T-helper 2 cell treated with Interferon-gamma antibody and Interleukin-4, amounts not matched to agents 5 μg/mL and 100 μg/mL, for 36 hours (primary cell): ENCODE data around the gene RIPPLY3.
"Not testable (repeated sequence)": the region's sequence is repeated elsewhere in the genome, so short reads cannot be mapped to it uniquely, and the experiment has no call there.

Source experiments
- DNase-seq: peaks from one replicate; pipeline ENCODE4 v3.0.0; 2021; ENCODE audit warnings: low spot score
- H3K27ac Mint-ChIP-seq: one replicate; pipeline ENCODE4 v1.8.0; 2021; ENCODE audit warnings: mild to moderate bottlenecking, mixed read lengths
- H3K27me3 Mint-ChIP-seq: one replicate; pipeline ENCODE4 v1.8.0; 2021; ENCODE audit warnings: low read depth, mixed read lengths
- H3K36me3 Mint-ChIP-seq: one replicate; pipeline ENCODE4 v1.8.0; 2021; ENCODE audit warnings: low read depth, mixed read lengths
- H3K4me1 Mint-ChIP-seq: one replicate; pipeline ENCODE4 v1.8.0; 2021; ENCODE audit warnings: low read depth, mixed read lengths
- H3K4me3 Mint-ChIP-seq: one replicate; pipeline ENCODE4 v1.8.0; 2022; ENCODE audit warnings: mild to moderate bottlenecking, moderate library complexity, mixed read lengths
- H3K9me3 Mint-ChIP-seq: one replicate; pipeline ENCODE4 v1.8.0; 2021; ENCODE audit warnings: mixed read lengths

The RIPPLY3 gene

GRCh38 chr21:37049741-37050140, 43.2 kb downstream of the RIPPLY3 start:
- not testable (repeated sequence) for DNase-seq, H3K27ac Mint-ChIP-seq, H3K9me3 Mint-ChIP-seq, H3K4me3 Mint-ChIP-seq, H3K36me3 Mint-ChIP-seq
- Mint-ChIP-seq H3K4me1 (peaks cover 10% of the 10 kb centered on the region), H3K27me3 (peaks cover 29% of the 10 kb centered on the region)

GRCh38 chr21:37055271-37055855, 48.9 kb downstream of the RIPPLY3 start:
- no peaks in the 10 kb centered on the region for H3K4me1 Mint-ChIP-seq

GRCh38 chr21:37057614-37058013, 51.1 kb downstream of the RIPPLY3 start:
- no peak for DNase-seq
- Mint-ChIP-seq H3K36me3 (no peaks in the 10 kb centered on the region), H3K27ac (no peak overlapping the region), H3K4me1 (no peaks in the 10 kb centered on the region), H3K27me3 (peaks cover 14% of the 10 kb centered on the region), H3K9me3 (no peaks in the 10 kb centered on the region), H3K4me3 (no peak overlapping the region)

More at GRCh38 chr21:37055271-37055855, 48.9 kb downstream of the RIPPLY3 start:
- peaks cover 14% of the 10 kb centered on the region for H3K27me3 Mint-ChIP-seq
- no peak overlapping the region for H3K27ac Mint-ChIP-seq
- H3K36me3 Mint-ChIP-seq: no peaks in the 10 kb centered on the region
- no peak overlapping the region for H3K4me3 Mint-ChIP-seq
- no peaks in the 10 kb centered on the region for H3K9me3 Mint-ChIP-seq
- no peak for DNase-seq

GRCh38 chr21:37058261-37058660, 51.8 kb downstream of the RIPPLY3 start:
- Mint-ChIP-seq H3K4me3 (no peak overlapping the region), H3K36me3 (no peaks in the 10 kb centered on the region), H3K4me1 (no peaks in the 10 kb centered on the region), H3K27me3 (peaks cover 14% of the 10 kb centered on the region), H3K27ac (no peak overlapping the region), H3K9me3 (no peaks in the 10 kb centered on the region)
- DNase-seq: no peak

- Mint-ChIP-seq H3K27ac (no peak overlapping the region), H3K9me3 (no peaks in the 10 kb centered on the region), H3K4me3 (no peak overlapping the region)
Observed at GRCh38 chr21:37059181-37059580, 52.7 kb downstream of the RIPPLY3 start.

GRCh38 chr21:37060296-37060695, 53.8 kb downstream of the RIPPLY3 start:
- no peaks in the 10 kb centered on the region for H3K9me3 Mint-ChIP-seq
- no peaks in the 10 kb centered on the region for H3K4me1 Mint-ChIP-seq
- H3K36me3 Mint-ChIP-seq: no peaks in the 10 kb centered on the region
- H3K4me3 Mint-ChIP-seq: no peak overlapping the region
- H3K27me3 Mint-ChIP-seq: peaks cover 4% of the 10 kb centered on the region
- H3K27ac Mint-ChIP-seq: no peak overlapping the region
- peak; percentile 14 for DNase-seq

More at GRCh38 chr21:37059181-37059580, 52.7 kb downstream of the RIPPLY3 start:
- Mint-ChIP-seq H3K4me1 (no peaks in the 10 kb centered on the region), H3K36me3 (no peaks in the 10 kb centered on the region), H3K27me3 (peaks cover 11% of the 10 kb centered on the region)
- no peak for DNase-seq

GRCh38 chr21:37061926-37062592, 55.6 kb downstream of the RIPPLY3 start:
- Mint-ChIP-seq H3K36me3 (no peaks in the 10 kb centered on the region), H3K4me3 (no peak overlapping the region), H3K27ac (no peak overlapping the region), H3K9me3 (no peaks in the 10 kb centered on the region), H3K27me3 (no peaks in the 10 kb centered on the region), H3K4me1 (no peaks in the 10 kb centered on the region)
- no peak for DNase-seq

- Mint-ChIP-seq H3K4me3 (no peak overlapping the region), H3K27ac (no peak overlapping the region), H3K27me3 (no peaks in the 10 kb centered on the region), H3K9me3 (no peaks in the 10 kb centered on the region), H3K4me1 (no peaks in the 10 kb centered on the region), H3K36me3 (peaks cover 2% of the 10 kb centered on the region)
- no peak for DNase-seq
Observed at GRCh38 chr21:37062593-37062935, 56.1 kb downstream of the RIPPLY3 start.

- Mint-ChIP-seq H3K4me3 (no peak overlapping the region), H3K9me3 (no peaks in the 10 kb centered on the region), H3K27me3 (no peaks in the 10 kb centered on the region), H3K36me3 (peaks cover 4% of the 10 kb centered on the region), H3K27ac (no peak overlapping the region), H3K4me1 (no peaks in the 10 kb centered on the region)
- DNase-seq: no peak
Observed at GRCh38 chr21:37063433-37063832, 56.9 kb downstream of the RIPPLY3 start.

- Mint-ChIP-seq H3K36me3 (peaks cover 12% of the 10 kb centered on the region), H3K27me3 (no peaks in the 10 kb centered on the region), H3K9me3 (no peaks in the 10 kb centered on the region), H3K4me1 (peaks cover 6% of the 10 kb centered on the region), H3K4me3 (no peak overlapping the region), H3K27ac (no peak overlapping the region)
- DNase-seq: no peak
Observed at GRCh38 chr21:37064841-37065240, 58.3 kb downstream of the RIPPLY3 start.

- no peak overlapping the region for H3K27ac Mint-ChIP-seq
- peaks cover 10% of the 10 kb centered on the region for H3K4me1 Mint-ChIP-seq
- H3K9me3 Mint-ChIP-seq: no peaks in the 10 kb centered on the region
- no peak overlapping the region for H3K4me3 Mint-ChIP-seq
- DNase-seq: no peak
- H3K27me3 Mint-ChIP-seq: no peaks in the 10 kb centered on the region
- peaks cover 18% of the 10 kb centered on the region for H3K36me3 Mint-ChIP-seq
Observed at GRCh38 chr21:37065561-37066177, 59.2 kb downstream of the RIPPLY3 start.
